ENCODE data around the gene CLDN5.

- no peak for TF ChIP-seq POLR2A (IDR thresholded peaks at IDR 0.05)
- no peak for TF ChIP-seq CTCF (IDR thresholded peaks at IDR 0.05)
Observed at GRCh38 chr22:19520566-19521305, 3.5 kb downstream of the CLDN5 start.
